GM19468 (cell line): ENCODE measurements around the gene PLA1A.
"Not testable (repeated sequence)": the region's sequence is repeated elsewhere in the genome, so short reads cannot be mapped to it uniquely, and the experiment has no call there.

Experiments used
- ATAC-seq: cut with Tn5 transposase; IDR thresholded peaks from one replicate; pipeline ENCODE4 v1.9.1; 2021; ENCODE audit warnings: mild to moderate bottlenecking, moderate library complexity, moderate number of reproducible peaks; ENCODE audit not compliant: unreplicated experiment; ENCODE audit errors: extremely low read depth

Gene PLA1A

GRCh38 chr3:119659606-119660291, 62.1 kb downstream of the PLA1A start:
- ATAC-seq: no peak

- no peak for ATAC-seq
These were observed 63.1 kb downstream of the PLA1A start, which contains the start of gene POPDC2 for GRCh38 chr3:119660474-119661440. Gene POPDC2, minus strand, starts transcription at chr3:119660589. Its CDS starts 166 bp downstream, at chr3:119660423.

- ATAC-seq: no peak
These were observed 65.1 kb downstream of the PLA1A start for GRCh38 chr3:119662604-119663373.

- no peak for ATAC-seq
These were observed 66.2 kb downstream of the PLA1A start for GRCh38 chr3:119663885-119664284.

- ATAC-seq: no peak
These were observed 66.7 kb downstream of the PLA1A start for GRCh38 chr3:119664370-119664769.

- ATAC-seq: no peak
These were observed 67.2 kb downstream of the PLA1A start for GRCh38 chr3:119664850-119665379.

GRCh38 chr3:119665954-119666559, 68.4 kb downstream of the PLA1A start:
- ATAC-seq: no peak

- ATAC-seq: no peak
These were observed 72.4 kb downstream of the PLA1A start for GRCh38 chr3:119669906-119670570.

- no peak for ATAC-seq
These were observed 75.1 kb downstream of the PLA1A start for GRCh38 chr3:119672776-119673175.

GRCh38 chr3:119673875-119674274, 76.2 kb downstream of the PLA1A start:
- ATAC-seq: no peak

- ATAC-seq: no peak
These were observed 77.6 kb downstream of the PLA1A start for GRCh38 chr3:119675188-119675874.

GRCh38 chr3:119676020-119676419, 78.3 kb downstream of the PLA1A start:
- no peak for ATAC-seq

- peak; percentile 91 for ATAC-seq
These were observed 79.3 kb downstream of the PLA1A start, which contains the start of gene COX17 for GRCh38 chr3:119676771-119677640. Gene COX17, minus strand, starts transcription at chr3:119677406. Its CDS starts 96 bp downstream, at chr3:119677310.

GRCh38 chr3:119677641-119677934, 79.9 kb downstream of the PLA1A start:
- no peak for ATAC-seq

- not testable (repeated sequence) for ATAC-seq
These were observed 80.5 kb downstream of the PLA1A start for GRCh38 chr3:119678209-119678608.
